Bronchial smooth muscle cell (primary cell): ENCODE results near the gene EDNRA. TPM values are rescaled to one million over a fixed set of nuclear protein-coding genes. Genes with fewer than 3 reads are reported as not detected.

Experiments used
- total RNA-seq: library from RNA; depleted of rRNA; stranded (reverse); fragments of >200 nt; gene quantifications from 2 replicates; pipeline ENCODE4 v1.2.1, GENCODE V29; 2014

EDNRA gene
- total RNA-seq: 18.3 and 18.7 TPM in 2 replicates

GRCh38 chr4:147480891-147481576 is at the start of gene EDNRA:
Gene EDNRA (plus strand): TSS chr4:147481097. CDS start chr4:147485682, 4,585 bp downstream.

Other genes with a start within 250 kb of the EDNRA start
- gene TMEM184C, start 136.3 kb downstream of the EDNRA start, total RNA-seq: 26.6 and 35.0 TPM in 2 replicates
- gene PRMT9, start 203.1 kb downstream of the EDNRA start, total RNA-seq: 10.1 and 13.4 TPM in 2 replicates